HG03432 (cell line): ENCODE data around the gene TAF1B.

ENCODE experiments used
- ATAC-seq: cut with Tn5 transposase; IDR thresholded peaks from one replicate; pipeline ENCODE4 v1.9.1; 2021; ENCODE audit warnings: mild to moderate bottlenecking, moderate library complexity; ENCODE audit not compliant: unreplicated experiment

TAF1B gene

GRCh38 chr2:9982891-9983290 is 139.6 kb downstream of the TAF1B start:
- ATAC-seq, result no peak

- ATAC-seq, result no peak
These were observed 140.3 kb downstream of the TAF1B start for GRCh38 chr2:9983401-9984216.
